HepG2 (cell line): ENCODE measurements around the gene NAPB. TPM values are rescaled to one million over a fixed set of nuclear protein-coding genes. Genes with fewer than 3 reads are reported as not detected.

Experiments
- ATAC-seq: fragments of 200-7000 bp; cut with Tn5 transposase; 3 replicates; pipeline ENCODE4 v1.9.1; 2020; ENCODE audit warnings: mild to moderate bottlenecking, moderate library complexity
- BruUV-seq: library from RNA; stranded (reverse); fragments of 400-500 nt; replicated peaks from 2 replicates; lab custom pipeline; 2021; lab: Mats Ljungman, UMichigan
- CTCF ChIA-PET: fragments of 300-600 bp; formaldehyde crosslinking; extraction: SDS; loops from one replicate; lab custom pipeline; 2021; ENCODE audit warnings: low total read pairs, inconsistent platforms, low intra/inter-chr PET ratio; lab: Yijun Ruan, JAX
- POLR2A ChIA-PET: fragments of 350-600 bp; sonication (Branson Sonifier 250); formaldehyde crosslinking; loops from one replicate; lab custom pipeline; 2020; ENCODE audit warnings: antibody characterized with exemption, inconsistent platforms; lab: Yijun Ruan, JAX
- DNase-seq: peaks from one replicate; pipeline ENCODE4 v3.0.0-alpha.2; 2015; ENCODE audit warnings: low spot score
- FAIRE-seq: peaks from 3 replicates; lab custom pipeline; 2011; peaks lifted over from hg19 to GRCh38; lab: Jason Lieb, UNC
- H2AFZ ChIP-seq: one replicate; pipeline ENCODE4 v1.6.1; 2011; ENCODE audit warnings: low read length, inconsistent platforms
- H3K27ac ChIP-seq: fragments of 300-600 bp; 3 replicates; pipeline ENCODE4 v1.8.0; 2011; ENCODE audit warnings: mixed run types, mild to moderate bottlenecking, mixed read lengths, low read length, inconsistent platforms; ENCODE audit not compliant: insufficient read depth; ENCODE audit errors: extremely low read length
- H3K27me3 ChIP-seq, 2 experiments: fragments of 200-600 bp in 1 of 2; 2 replicates in 1 of 2; 3 replicates in 1 of 2; pipeline versions ENCODE4 v1.6.0 to v1.8.0; 2011; ENCODE audit warnings: low read length in 2 of 2, mild to moderate bottlenecking in 2 of 2, moderate library complexity in 2 of 2, inconsistent platforms in 1 of 2; ENCODE audit not compliant: insufficient read depth in 2 of 2, control insufficient read depth in 1 of 2
- H3K36me3 ChIP-seq, 2 experiments: fragments of 200-600 bp in 1 of 2; replicated peaks in 1 of 2; 2 replicates in 1 of 2; 3 replicates in 1 of 2; pipeline versions ENCODE4 v1.5.1 to v1.8.0; 2011; ENCODE audit warnings: low read length in 2 of 2, inconsistent platforms in 1 of 2; ENCODE audit not compliant: insufficient read depth in 2 of 2, control insufficient read depth in 1 of 2
- H3K4me1 ChIP-seq: 2 replicates; pipeline ENCODE4 v1.5.1; 2012; ENCODE audit warnings: low read length, inconsistent platforms; ENCODE audit not compliant: insufficient read depth
- H3K4me2 ChIP-seq: 2 replicates; pipeline ENCODE4 v1.6.0; 2011; ENCODE audit warnings: low read depth, low read length, inconsistent platforms
- H3K4me3 ChIP-seq, 3 experiments: fragments of 200-600 bp in 1 of 3; sonication (generic), shearing (Covaris generic) in 1 of 3; replicated peaks in 1 of 3; 2 replicates each; pipeline ENCODE4 v1.5.1; 2011 to 2016; ENCODE audit warnings: low read length in 3 of 3, inconsistent platforms in 2 of 3, low read depth in 2 of 3, mild to moderate bottlenecking in 2 of 3, control low read depth in 1 of 3, mixed read lengths in 1 of 3; ENCODE audit not compliant: insufficient read depth in 1 of 3
- H3K79me2 ChIP-seq: one replicate; pipeline ENCODE4 v1.6.1; 2011; ENCODE audit warnings: low read length, inconsistent platforms; ENCODE audit not compliant: insufficient read depth
- H3K9ac ChIP-seq: 2 replicates; pipeline ENCODE4 v1.6.0; 2011; ENCODE audit warnings: mild to moderate bottlenecking, low read depth, low read length, inconsistent platforms; ENCODE audit not compliant: insufficient read depth
- H3K9me3 ChIP-seq: 2 replicates; pipeline ENCODE4 v1.5.1; 2012; ENCODE audit warnings: mild to moderate bottlenecking, low read length
- H4K20me1 ChIP-seq: 2 replicates; pipeline ENCODE4 v1.6.0; 2011; ENCODE audit warnings: inconsistent platforms, mild to moderate bottlenecking, low read length, moderate library complexity; ENCODE audit not compliant: insufficient read depth
- AGO1 ChIP-seq: fragments of 200-400 bp; formaldehyde crosslinking; IDR thresholded peaks from 2 replicates; pipeline ENCODE4 v1.6.1; 2017; ENCODE audit warnings: mild to moderate bottlenecking, low read depth, low read length, moderate library complexity; ENCODE audit not compliant: poor library complexity, severe bottlenecking
- ARNT2 ChIP-seq: sonication (generic); formaldehyde crosslinking; IDR thresholded peaks from 2 replicates; pipeline ENCODE4 v1.8.0; 2022; ENCODE audit warnings: mild to moderate bottlenecking, low read depth, missing genetic modification reagents, moderate library complexity
- ATF7 ChIP-seq, 2 experiments: fragments of 450-650 bp in 1 of 2; sonication (generic) in 1 of 2; formaldehyde crosslinking in 1 of 2; IDR thresholded peaks; 2 replicates each; pipeline versions ENCODE4 v1.4.0 to v1.6.1; 2016 to 2020; ENCODE audit warnings: antibody characterized with exemption in 1 of 2, mild to moderate bottlenecking in 1 of 2, missing genetic modification reagents in 1 of 2
- CREB1 ChIP-seq, 2 experiments: fragments of 450-650 bp in 1 of 2; IDR thresholded peaks; 2 replicates each; pipeline ENCODE4 v1.6.1; 2016 to 2017; ENCODE audit warnings: control low read depth in 1 of 2, mild to moderate bottlenecking in 1 of 2, missing compliant biosample characterization in 1 of 2, missing genetic modification characterization in 1 of 2
- ELF4 ChIP-seq: sonication (generic); formaldehyde crosslinking; IDR thresholded peaks from 2 replicates; pipeline ENCODE4 v1.5.0; 2020; ENCODE audit warnings: missing genetic modification reagents, mild to moderate bottlenecking, moderate library complexity, borderline replicate concordance
- HMGA1 ChIP-seq: sonication (generic); formaldehyde crosslinking; conservative IDR thresholded peaks from 2 replicates; pipeline ENCODE4 v1.4.0; 2020; ENCODE audit warnings: missing genetic modification reagents
- PHF8 ChIP-seq: sonication (generic); formaldehyde crosslinking; IDR thresholded peaks from 2 replicates; pipeline ENCODE4 v1.5.0; 2020; ENCODE audit warnings: missing genetic modification reagents
- PRPF4 ChIP-seq: fragments of 200-400 bp; formaldehyde crosslinking; IDR thresholded peaks from 2 replicates; pipeline ENCODE4 v1.6.1; 2016; ENCODE audit warnings: low read length, low read depth; ENCODE audit not compliant: poor library complexity, severe bottlenecking
- SRF ChIP-seq: IDR thresholded peaks from 2 replicates; pipeline ENCODE4 v1.6.1; 2011; ENCODE audit warnings: mild to moderate bottlenecking, low read depth, low read length, moderate library complexity
- ZFP36 ChIP-seq: fragments of 150-350 bp; IDR thresholded peaks from 2 replicates; pipeline ENCODE4 v1.6.1; 2018; ENCODE audit warnings: borderline replicate concordance, low read length, low read depth; ENCODE audit not compliant: partially characterized antibody
- WGBS: methylation state at CpG from one replicate; pipeline ENCODE4 v1.1.6; 2017; ENCODE audit warnings: low lambda C conversion rate; 5-methylcytosine and 5-hydroxymethylcytosine counted together
- in situ Hi-C: cut with HindIII; loops from 2 replicates; pipeline ENCODE4 v1.10.0; 2017; ENCODE audit warnings: low pct_unique_long_range_greater_than_20kb; ENCODE audit not compliant: extremely low pct_ligation_motif_present
- intact Hi-C: fragments of 100-400 bp; cut with micrococcal nuclease; formaldehyde crosslinking; loops from one replicate; pipeline ENCODE4 v1.10.0; 2022; ENCODE audit not compliant: unreplicated experiment
- polyA plus RNA-seq, 8 experiments: library from polyadenylated mRNA; depleted of rRNA in 3 of 8; stranded (reverse) in 7 of 8; unstranded in 1 of 8; fragments of >200 nt; fragmentation: Illumina TruSeq in 4 of 8; extraction: Trizol in 4 of 8; gene quantifications; 2 replicates each; pipeline versions ENCODE4 v1.2.1 to v1.2.3, GENCODE V29; 2011 to 2016; ENCODE audit warnings: low read depth in 4 of 8, missing spikeins in 1 of 8, mixed read lengths in 1 of 8; ENCODE audit not compliant: insufficient read depth in 1 of 8
- total RNA-seq, 5 experiments: library from RNA; depleted of rRNA; stranded (reverse); fragments of >200 nt; fragmentation: Illumina TruSeq; extraction: Trizol; gene quantifications; 2 replicates each; pipeline ENCODE4 v1.2.3, GENCODE V29; 2016; ENCODE audit warnings: low read depth in 1 of 5

The NAPB gene
- total and polyA plus RNA-seq, 2 of the 13 experiments (the other 11 are each of a cell fraction or from before 2014, with no cell fraction given), result 15.2 to 16.1 TPM

GRCh38 chr20:23449421-23449820 lies 28.1 kb upstream of the NAPB start:
- H3K27me3 ChIP-seq, result peaks cover 2 to 42% of the 10 kb centered on the region in 2 experiments; a peak in 3 of 5 replicates
- no peaks in the 10 kb centered on the region for H3K79me2 ChIP-seq
- no peaks in the 10 kb centered on the region for H4K20me1 ChIP-seq
- H3K36me3 ChIP-seq, result no peaks in the 10 kb centered on the region
- ATAC-seq (no peak), DNase-seq (no peak), FAIRE-seq (no peak)
- peak; percentile 38; the same call in 1 of the 2 replicates for TF ChIP-seq ATF7 (IDR thresholded peaks at IDR 0.05)
- no peak for TF ChIP-seq ATF7 (CRISPR knock-in tag; IDR thresholded peaks at IDR 0.05)
- TF ChIP-seq ELF4 (CRISPR knock-in tag), result no peak
- WGBS, result 8% methylated on average over 3 of the region's 3 CpGs
- BruUV-seq, result no TSS peak
- intact Hi-C loops (no loop called here), in situ Hi-C loops (no loop called here)
- peaks cover 12% of the 10 kb centered on the region for H3K4me1 ChIP-seq
- no peak overlapping the region for H3K4me2 ChIP-seq
- CTCF ChIA-PET, result no interaction called here
- no peak overlapping the region for H2AFZ ChIP-seq
- no peaks in the 10 kb centered on the region for H3K9me3 ChIP-seq
- H3K9ac ChIP-seq, result no peak overlapping the region
- H3K4me3 ChIP-seq, result no peak overlapping the region
- POLR2A ChIA-PET, result no interaction called here
- H3K27ac ChIP-seq, result no peak overlapping the region

- peaks cover 12% of the 10 kb centered on the region for H3K4me1 ChIP-seq
- CTCF ChIA-PET, result no interaction called here
- BruUV-seq, result no TSS peak
- no peak overlapping the region for H3K9ac ChIP-seq
- no peaks in the 10 kb centered on the region for H3K9me3 ChIP-seq
- no peak overlapping the region for H3K27ac ChIP-seq
- no peak overlapping the region for H3K4me3 ChIP-seq
- intact Hi-C loops (no loop called here), in situ Hi-C loops (no loop called here)
- FAIRE-seq (no peak), DNase-seq (no peak), ATAC-seq (no peak)
- peaks cover 2 to 41% of the 10 kb centered on the region in 2 experiments; a peak in 3 of 5 replicates for H3K27me3 ChIP-seq
- TF ChIP-seq SRF, result no peak
- no peak for TF ChIP-seq AGO1
- TF ChIP-seq ARNT2 (CRISPR knock-in tag), result no peak
- no peak for TF ChIP-seq PHF8
- TF ChIP-seq PRPF4, result no peak
- TF ChIP-seq ZFP36, result no peak
- no peak for TF ChIP-seq HMGA1 (CRISPR knock-in tag)
- no peak for TF ChIP-seq CREB1 (IDR thresholded peaks at IDR 0.05)
- no peak for TF ChIP-seq CREB1 (CRISPR knock-in tag; IDR thresholded peaks at IDR 0.05)
- H3K79me2 ChIP-seq, result no peaks in the 10 kb centered on the region
- no peak overlapping the region for H2AFZ ChIP-seq
- WGBS, result 48% methylated on average over 5 of the region's 5 CpGs
- no peaks in the 10 kb centered on the region for H4K20me1 ChIP-seq
- no peaks in the 10 kb centered on the region for H3K36me3 ChIP-seq
- POLR2A ChIA-PET, result interaction anchor here (1.5 kb wide), 1 partner anchor 97 kb away, joined by 3 read pairs; the partner anchor contains the start of gene NXT1
- no peak overlapping the region for H3K4me2 ChIP-seq
These were observed 26.9 kb upstream of the NAPB start for GRCh38 chr20:23448167-23448566.
